ENCODE data around the gene OXA1L. TPM values are rescaled to one million over a fixed set of nuclear protein-coding genes. Genes with fewer than 3 reads are reported as not detected.

The OXA1L gene
- total RNA-seq, 1 experiment from 2014 or later = 103 TPM

- Mint-ChIP-seq H3K9me3 (ENCODE audit: unreplicated experiment) (no peaks in the 10 kb centered on the region), H3K4me1 (ENCODE audit: insufficient read depth, unreplicated experiment) (peaks cover 21% of the 10 kb centered on the region), H3K27ac (ENCODE audit: low read depth, unreplicated experiment) (no peak overlapping the region), H3K27me3 (ENCODE audit: insufficient read depth, unreplicated experiment) (no peaks in the 10 kb centered on the region), H3K4me3 (ENCODE audit: unreplicated experiment) (no peak overlapping the region), H3K36me3 (ENCODE audit: insufficient read depth, unreplicated experiment) (peaks cover 49% of the 10 kb centered on the region)
- intact Hi-C loops (cut with micrococcal nuclease) = no loop called here
- no peak for DNase-seq (ENCODE audit: unreplicated experiment)
- BruUV-seq (replicated peaks) = no TSS peak
- TF ChIP-seq CTCF (IDR thresholded peaks at IDR 0.05; ENCODE audit: unreplicated experiment) = no peak
- ChIA-PET POLR2A (no interaction called here), CTCF (interaction anchor here (0.5 to 4.0 kb wide), 5 partner anchors 14 to 89 kb away, joined by 3 to 17 read pairs (median 3); no protein-coding TSS in a partner anchor)
Measured at GRCh38 chr14:22764382-22764781, 2.1 kb upstream of the OXA1L start.

- Mint-ChIP-seq H3K4me1 (ENCODE audit: insufficient read depth, unreplicated experiment) (peaks cover 21% of the 10 kb centered on the region), H3K27ac (ENCODE audit: low read depth, unreplicated experiment) (peak overlapping the region; percentile 99), H3K36me3 (ENCODE audit: insufficient read depth, unreplicated experiment) (peaks cover 71% of the 10 kb centered on the region), H3K9me3 (ENCODE audit: unreplicated experiment) (no peaks in the 10 kb centered on the region), H3K4me3 (ENCODE audit: unreplicated experiment) (peak overlapping the region; percentile 91), H3K27me3 (ENCODE audit: insufficient read depth, unreplicated experiment) (no peaks in the 10 kb centered on the region)
- no TSS peak for BruUV-seq (replicated peaks)
- no peak for TF ChIP-seq CTCF (IDR thresholded peaks at IDR 0.05; ENCODE audit: unreplicated experiment)
- ChIA-PET CTCF (interaction anchor here (0.6 to 4.0 kb wide), 7 partner anchors 15 to 211 kb away, joined by 3 to 19 read pairs (median 11); no protein-coding TSS in a partner anchor), POLR2A (interaction anchor here (0.7 to 3.4 kb wide), 18 partner anchors 8 to 211 kb away, joined by 3 to 57 read pairs (median 6); partner anchors contain the start of genes ABHD4, DAD1 and MRPL52)
- DNase-seq (ENCODE audit: unreplicated experiment) = no peak
- intact Hi-C loops (cut with micrococcal nuclease) = loop anchor here (5.0 kb wide), 1 partner anchor 210 kb away; no protein-coding TSS in a partner anchor
Measured at GRCh38 chr14:22767323-22767589, 768 bp downstream of the OXA1L start.

GRCh38 chr14:22768947-22769346 lies 2.5 kb downstream of the OXA1L start:
- H3K9me3 Mint-ChIP-seq (ENCODE audit: unreplicated experiment) = no peaks in the 10 kb centered on the region
- peaks cover 21% of the 10 kb centered on the region for H3K4me1 Mint-ChIP-seq (ENCODE audit: insufficient read depth, unreplicated experiment)
- intact Hi-C loops (cut with micrococcal nuclease) = loop anchor here (5.0 kb wide), 1 partner anchor 212 kb away; no protein-coding TSS in a partner anchor
- H3K4me3 Mint-ChIP-seq (ENCODE audit: unreplicated experiment) = peak overlapping the region; percentile 91
- CTCF ChIA-PET = no interaction called here
- H3K27me3 Mint-ChIP-seq (ENCODE audit: insufficient read depth, unreplicated experiment) = no peaks in the 10 kb centered on the region
- peaks cover 65% of the 10 kb centered on the region for H3K36me3 Mint-ChIP-seq (ENCODE audit: insufficient read depth, unreplicated experiment)
- no peak for DNase-seq (ENCODE audit: unreplicated experiment)
- peak overlapping the region; percentile 62 for H3K27ac Mint-ChIP-seq (ENCODE audit: low read depth, unreplicated experiment)
- TF ChIP-seq CTCF (IDR thresholded peaks at IDR 0.05; ENCODE audit: unreplicated experiment) = no peak
- BruUV-seq (replicated peaks) = no TSS peak
- POLR2A ChIA-PET = no interaction called here

- Mint-ChIP-seq H3K27ac (ENCODE audit: low read depth, unreplicated experiment) (no peak overlapping the region), H3K4me1 (ENCODE audit: insufficient read depth, unreplicated experiment) (peaks cover 21% of the 10 kb centered on the region), H3K27me3 (ENCODE audit: insufficient read depth, unreplicated experiment) (no peaks in the 10 kb centered on the region), H3K4me3 (ENCODE audit: unreplicated experiment) (no peak overlapping the region), H3K36me3 (ENCODE audit: insufficient read depth, unreplicated experiment) (peaks cover 63% of the 10 kb centered on the region), H3K9me3 (ENCODE audit: unreplicated experiment) (no peaks in the 10 kb centered on the region)
- DNase-seq (ENCODE audit: unreplicated experiment) = no peak
- ChIA-PET CTCF (interaction anchor here (0.6 kb wide), 1 partner anchor 118 kb away, joined by 3 read pairs; no protein-coding TSS in a partner anchor), POLR2A (no interaction called here)
- BruUV-seq (replicated peaks) = no TSS peak
- intact Hi-C loops (cut with micrococcal nuclease) = loop anchor here (5.0 kb wide), 1 partner anchor 212 kb away; no protein-coding TSS in a partner anchor
- TF ChIP-seq CTCF (IDR thresholded peaks at IDR 0.05; ENCODE audit: unreplicated experiment) = no peak
Measured at GRCh38 chr14:22769369-22769768, 2.9 kb downstream of the OXA1L start.

All from MCF 10A (cell line).